H9 (cell line): ENCODE results near the gene SYT7. TPM values are rescaled to one million over a fixed set of nuclear protein-coding genes. Genes with fewer than 3 reads are reported as not detected.
"Not testable (repeated sequence)": the region's sequence is repeated elsewhere in the genome, so short reads cannot be mapped to it uniquely, and the experiment has no call there.

Source experiments
- DNase-seq: peaks from one replicate; pipeline ENCODE4 v3.0.0-alpha.2; 2017
- H2AFZ ChIP-seq: one replicate; pipeline ENCODE4 v1.6.1; 2013; ENCODE audit warnings: mild to moderate bottlenecking, low read length, control low read depth, moderate library complexity
- H2AK5ac ChIP-seq: 2 replicates; pipeline ENCODE4 v1.6.1; 2013; ENCODE audit warnings: low read length, control low read depth, mixed read lengths; ENCODE audit not compliant: insufficient read length
- H2BK120ac ChIP-seq: one replicate; pipeline ENCODE4 v1.6.1; 2013; ENCODE audit warnings: low read depth, mild to moderate bottlenecking, low read length, control low read depth, inconsistent platforms; ENCODE audit not compliant: poor library complexity, severe bottlenecking
- H2BK12ac ChIP-seq: 2 replicates; pipeline ENCODE4 v1.6.1; 2013; ENCODE audit warnings: low read length, control low read depth, mixed read lengths, low read depth; ENCODE audit not compliant: insufficient read length
- H2BK15ac ChIP-seq: 2 replicates; pipeline ENCODE4 v1.6.1; 2013; ENCODE audit warnings: low read depth, low read length, control low read depth
- H2BK20ac ChIP-seq: one replicate; pipeline ENCODE4 v1.6.1; 2013; ENCODE audit warnings: low read depth, mild to moderate bottlenecking, low read length, control low read depth, inconsistent platforms; ENCODE audit not compliant: poor library complexity, severe bottlenecking
- H2BK5ac ChIP-seq: 2 replicates; pipeline ENCODE4 v1.6.1; 2013; ENCODE audit warnings: low read length, control low read depth, mixed read lengths; ENCODE audit not compliant: insufficient read length
- H3K14ac ChIP-seq: 2 replicates; pipeline ENCODE4 v1.6.1; 2013; ENCODE audit warnings: low read length, control low read depth; ENCODE audit not compliant: insufficient read depth
- H3K18ac ChIP-seq: 2 replicates; pipeline ENCODE4 v1.6.1; 2013; ENCODE audit warnings: low read depth, mild to moderate bottlenecking, mixed read lengths, low read length, control low read depth; ENCODE audit not compliant: insufficient read length
- H3K23ac ChIP-seq: 2 replicates; pipeline ENCODE4 v1.6.1; 2013; ENCODE audit warnings: low read length, control low read depth, mixed read lengths, low read depth; ENCODE audit not compliant: insufficient read length
- H3K23me2 ChIP-seq: 2 replicates; pipeline ENCODE4 v1.6.1; 2013; ENCODE audit warnings: low read depth, mild to moderate bottlenecking, mixed read lengths, low read length, control low read depth; ENCODE audit not compliant: insufficient read length, poor library complexity, severe bottlenecking
- H3K27ac ChIP-seq: 2 replicates; pipeline ENCODE4 v1.5.1; 2013; ENCODE audit warnings: low read length, control low read depth, mixed read lengths, low read depth; ENCODE audit not compliant: insufficient read length
- H3K27me3 ChIP-seq: 2 replicates; pipeline ENCODE4 v1.6.1; 2013; ENCODE audit warnings: low read length, control low read depth, inconsistent platforms; ENCODE audit not compliant: insufficient read depth
- H3K4ac ChIP-seq: 2 replicates; pipeline ENCODE4 v1.6.1; 2013; ENCODE audit warnings: low read depth, mild to moderate bottlenecking, control low read depth, inconsistent platforms, low read length, moderate library complexity
- H3K4me1 ChIP-seq: 2 replicates; pipeline ENCODE4 v1.6.1; 2013; ENCODE audit warnings: low read length, control low read depth, inconsistent platforms; ENCODE audit not compliant: insufficient read depth
- H3K4me2 ChIP-seq: 2 replicates; pipeline ENCODE4 v1.6.1; 2013; ENCODE audit warnings: low read length, control low read depth, mixed read lengths; ENCODE audit not compliant: insufficient read length, insufficient read depth
- H3K56ac ChIP-seq: 2 replicates; pipeline ENCODE4 v1.6.1; 2013; ENCODE audit warnings: low read depth, mild to moderate bottlenecking, mixed read lengths, low read length, control low read depth; ENCODE audit not compliant: insufficient read length
- H3K79me1 ChIP-seq: 2 replicates; pipeline ENCODE4 v1.6.1; 2013; ENCODE audit warnings: low read depth, mild to moderate bottlenecking, moderate library complexity, low read length, control low read depth, inconsistent platforms; ENCODE audit not compliant: insufficient read depth, poor library complexity, severe bottlenecking
- H3K79me2 ChIP-seq: 2 replicates; pipeline ENCODE4 v1.6.1; 2013; ENCODE audit warnings: low read length, control low read depth, inconsistent platforms; ENCODE audit not compliant: insufficient read depth
- H3K9ac ChIP-seq: 2 replicates; pipeline ENCODE4 v1.6.1; 2013; ENCODE audit warnings: low read length, control low read depth, mixed read lengths; ENCODE audit not compliant: insufficient read length; ENCODE audit errors: extremely low read depth
- H3K9me3 ChIP-seq: one replicate; pipeline ENCODE4 v1.6.1; 2013; ENCODE audit warnings: low read depth, low read length, inconsistent platforms; ENCODE audit not compliant: control insufficient read depth
- H3T11ph ChIP-seq: one replicate; pipeline ENCODE4 v1.6.1; 2013; ENCODE audit warnings: mild to moderate bottlenecking, low read length, control low read depth, inconsistent platforms
- H4K20me1 ChIP-seq: one replicate; pipeline ENCODE4 v1.6.1; 2013; ENCODE audit not compliant: control insufficient read depth, insufficient read length, insufficient read depth
- H4K5ac ChIP-seq: 2 replicates; pipeline ENCODE4 v1.6.1; 2013; ENCODE audit warnings: low read depth, mild to moderate bottlenecking, mixed read lengths, low read length, control low read depth; ENCODE audit not compliant: insufficient read length
- H4K8ac ChIP-seq: replicated peaks from 2 replicates; pipeline ENCODE4 v1.6.1; 2013; ENCODE audit warnings: low read length, control low read depth, mixed read lengths, low read depth; ENCODE audit not compliant: insufficient read length
- H4K91ac ChIP-seq: 2 replicates; pipeline ENCODE4 v1.6.1; 2013; ENCODE audit warnings: low read depth, mild to moderate bottlenecking, moderate library complexity, mixed read lengths, low read length, control low read depth; ENCODE audit not compliant: insufficient read length
- H3K27ac Mint-ChIP-seq, 3 experiments: 2 replicates in 2 of 3; 3 replicates in 1 of 3; pipeline ENCODE4 v1.8.0; 2020 to 2021; ENCODE audit warnings: mixed read lengths in 3 of 3, mild to moderate bottlenecking in 1 of 3, moderate library complexity in 1 of 3
- H3K27me3 Mint-ChIP-seq: 2 replicates; pipeline ENCODE4 v1.8.0; 2021; ENCODE audit warnings: low read depth, mild to moderate bottlenecking, moderate library complexity, mixed read lengths
- H3K36me3 Mint-ChIP-seq, 3 experiments: 2 replicates in 2 of 3; 3 replicates in 1 of 3; pipeline ENCODE4 v1.8.0; 2020 to 2021; ENCODE audit warnings: low read depth in 3 of 3, mixed read lengths in 3 of 3; ENCODE audit not compliant: insufficient read depth in 1 of 3
- H3K4me1 Mint-ChIP-seq, 2 experiments: 2 replicates each; pipeline ENCODE4 v1.8.0; 2020; ENCODE audit warnings: mixed read lengths in 2 of 2
- H3K4me3 Mint-ChIP-seq, 2 experiments: 2 replicates in 1 of 2; 3 replicates in 1 of 2; pipeline ENCODE4 v1.8.0; 2020 to 2021; ENCODE audit warnings: mild to moderate bottlenecking in 2 of 2, mixed read lengths in 2 of 2, moderate library complexity in 1 of 2
- H3K9me3 Mint-ChIP-seq, 2 experiments: 2 replicates in 1 of 2; 3 replicates in 1 of 2; pipeline ENCODE4 v1.8.0; 2020; ENCODE audit warnings: mild to moderate bottlenecking in 2 of 2, mixed read lengths in 2 of 2, moderate library complexity in 1 of 2
- WGBS: extraction: QIAGEN DNeasy Blood & Tissue Kit; methylation state at CpG from one replicate; pipeline ENCODE4 v1.1.7; 2013; ENCODE audit warnings: missing lambda C conversion rate, low lambda C conversion rate, mixed read lengths; ENCODE audit not compliant: insufficient read length; ENCODE audit errors: extremely low coverage; 5-methylcytosine and 5-hydroxymethylcytosine counted together
- total RNA-seq: library from RNA; stranded (reverse); gene quantifications from 2 replicates; pipeline ENCODE4 v1.2.1, GENCODE V29; 2021
- TF ChIP-seq, protein P1 (sequence below): fragments of 200-600 bp; sonication (generic); conservative IDR thresholded peaks from 3 replicates; pipeline ENCODE4 v1.8.0; 2021; ENCODE audit warnings: antibody characterized with exemption, mild to moderate bottlenecking

SYT7 gene
- total RNA-seq, 1 experiment from 2014 or later, result 8.8 TPM

DNA sequence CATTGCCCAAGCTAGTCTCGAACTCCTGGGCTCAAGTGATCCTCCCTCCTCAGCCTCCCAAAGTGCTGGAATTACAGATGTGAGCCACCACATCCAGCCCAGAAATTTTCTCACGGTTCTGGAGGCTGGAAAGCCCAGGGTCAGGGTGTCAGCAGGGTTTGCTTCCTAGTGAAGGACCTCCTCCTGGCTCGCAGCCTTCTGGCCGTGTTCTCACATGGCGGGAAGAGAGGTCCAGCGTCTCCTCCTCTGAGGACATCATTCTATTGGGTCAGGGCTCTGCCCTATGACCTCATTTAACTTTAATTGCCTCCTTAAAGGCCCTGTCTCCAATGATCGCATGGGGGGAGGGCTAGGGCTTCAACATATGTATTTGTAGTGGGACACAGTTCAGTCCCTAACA is 112.9 kb downstream of the SYT7 start:
- Histone ChIP-seq H2AFZ (no peak overlapping the region), H3K27me3 (no peaks in the 10 kb centered on the region), H4K20me1 (no peaks in the 10 kb centered on the region), H3K9ac (no peak overlapping the region), H3K27ac (no peak overlapping the region), H4K8ac (no peak overlapping the region), H4K91ac (no peak overlapping the region), H2AK5ac (no peak overlapping the region), H2BK5ac (no peak overlapping the region), H4K5ac (no peak overlapping the region), H2BK12ac (no peak overlapping the region), H3K18ac (no peak overlapping the region), H3K79me1 (no peaks in the 10 kb centered on the region), H3T11ph (no peak overlapping the region), H3K23me2 (no peaks in the 10 kb centered on the region), H3K9me3 (no peaks in the 10 kb centered on the region), H3K4me1 (no peaks in the 10 kb centered on the region), H3K23ac (no peak overlapping the region), H3K14ac (no peak overlapping the region), H2BK20ac (no peak overlapping the region), H3K4me2 (no peak overlapping the region), H3K56ac (no peak overlapping the region), H2BK120ac (no peak overlapping the region), H3K79me2 (no peaks in the 10 kb centered on the region), H2BK15ac (no peak overlapping the region), H3K4ac (no peak overlapping the region)
- H3K27ac Mint-ChIP-seq, result peak overlapping the region in 1 of 3 experiments; percentile 31; a peak in 1 of 7 replicates
- TF ChIP-seq, protein P1, sequence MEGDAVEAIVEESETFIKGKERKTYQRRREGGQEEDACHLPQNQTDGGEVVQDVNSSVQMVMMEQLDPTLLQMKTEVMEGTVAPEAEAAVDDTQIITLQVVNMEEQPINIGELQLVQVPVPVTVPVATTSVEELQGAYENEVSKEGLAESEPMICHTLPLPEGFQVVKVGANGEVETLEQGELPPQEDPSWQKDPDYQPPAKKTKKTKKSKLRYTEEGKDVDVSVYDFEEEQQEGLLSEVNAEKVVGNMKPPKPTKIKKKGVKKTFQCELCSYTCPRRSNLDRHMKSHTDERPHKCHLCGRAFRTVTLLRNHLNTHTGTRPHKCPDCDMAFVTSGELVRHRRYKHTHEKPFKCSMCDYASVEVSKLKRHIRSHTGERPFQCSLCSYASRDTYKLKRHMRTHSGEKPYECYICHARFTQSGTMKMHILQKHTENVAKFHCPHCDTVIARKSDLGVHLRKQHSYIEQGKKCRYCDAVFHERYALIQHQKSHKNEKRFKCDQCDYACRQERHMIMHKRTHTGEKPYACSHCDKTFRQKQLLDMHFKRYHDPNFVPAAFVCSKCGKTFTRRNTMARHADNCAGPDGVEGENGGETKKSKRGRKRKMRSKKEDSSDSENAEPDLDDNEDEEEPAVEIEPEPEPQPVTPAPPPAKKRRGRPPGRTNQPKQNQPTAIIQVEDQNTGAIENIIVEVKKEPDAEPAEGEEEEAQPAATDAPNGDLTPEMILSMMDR, result no peak
- no peak for DNase-seq
- H3K4me3 Mint-ChIP-seq, result no peak overlapping the region
- no peaks in the 10 kb centered on the region for H3K9me3 Mint-ChIP-seq
- no CpG with 5 or more reads among the region's 7 CpGs for WGBS
- H3K36me3 Mint-ChIP-seq, result peaks cover 1 to 9% (median 9%) of the 10 kb centered on the region in 3 experiments; a peak in 3 of 7 replicates
- peaks cover 4 to 5% of the 10 kb centered on the region in 2 experiments; a peak in 2 of 4 replicates for H3K4me1 Mint-ChIP-seq
- no peaks in the 10 kb centered on the region for H3K27me3 Mint-ChIP-seq

DNA sequence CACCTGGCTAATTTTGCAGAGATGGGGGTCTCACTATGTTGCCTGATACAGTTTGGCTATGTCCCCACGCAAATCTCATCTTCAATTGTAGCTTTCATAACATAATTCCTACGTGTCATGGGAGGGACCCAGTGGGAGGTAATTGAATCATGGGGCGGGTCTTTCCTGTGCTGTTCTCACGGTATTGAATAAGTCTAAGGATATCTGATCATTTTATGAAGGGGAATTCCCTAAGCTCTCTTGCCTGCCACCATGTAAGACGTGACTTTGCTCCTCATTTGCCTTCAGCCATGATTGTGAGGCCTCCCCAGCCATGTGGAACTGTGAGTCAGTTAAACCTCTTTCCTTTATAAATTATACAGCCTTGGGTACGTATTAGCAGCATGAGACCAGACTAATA is 113.3 kb downstream of the SYT7 start:
- H3K56ac ChIP-seq, H3K23ac ChIP-seq, H2AFZ ChIP-seq, H2AK5ac ChIP-seq, H3T11ph ChIP-seq, H2BK120ac ChIP-seq, H2BK12ac ChIP-seq, H3K27ac ChIP-seq, H4K20me1 ChIP-seq, H4K5ac ChIP-seq, H3K27me3 ChIP-seq, H3K18ac ChIP-seq, H3K4me2 ChIP-seq, H2BK20ac ChIP-seq, H3K4me1 ChIP-seq, H3K9me3 ChIP-seq, H3K23me2 ChIP-seq, H2BK5ac ChIP-seq, H3K9ac ChIP-seq, H3K79me2 ChIP-seq, H3K79me1 ChIP-seq, H3K9me3 Mint-ChIP-seq, H2BK15ac ChIP-seq, H3K4ac ChIP-seq, H4K91ac ChIP-seq, H4K8ac ChIP-seq, H3K14ac ChIP-seq, H3K27me3 Mint-ChIP-seq, H3K4me3 Mint-ChIP-seq, H3K4me1 Mint-ChIP-seq, DNase-seq, H3K36me3 Mint-ChIP-seq: not testable (repeated sequence)
- peak overlapping the region in 1 of 3 experiments; percentile 31; a peak in 1 of 7 replicates for H3K27ac Mint-ChIP-seq
- WGBS, result no CpG with 5 or more reads among the region's 6 CpGs
